ENCODE data around the gene SPATA45.

DNA sequence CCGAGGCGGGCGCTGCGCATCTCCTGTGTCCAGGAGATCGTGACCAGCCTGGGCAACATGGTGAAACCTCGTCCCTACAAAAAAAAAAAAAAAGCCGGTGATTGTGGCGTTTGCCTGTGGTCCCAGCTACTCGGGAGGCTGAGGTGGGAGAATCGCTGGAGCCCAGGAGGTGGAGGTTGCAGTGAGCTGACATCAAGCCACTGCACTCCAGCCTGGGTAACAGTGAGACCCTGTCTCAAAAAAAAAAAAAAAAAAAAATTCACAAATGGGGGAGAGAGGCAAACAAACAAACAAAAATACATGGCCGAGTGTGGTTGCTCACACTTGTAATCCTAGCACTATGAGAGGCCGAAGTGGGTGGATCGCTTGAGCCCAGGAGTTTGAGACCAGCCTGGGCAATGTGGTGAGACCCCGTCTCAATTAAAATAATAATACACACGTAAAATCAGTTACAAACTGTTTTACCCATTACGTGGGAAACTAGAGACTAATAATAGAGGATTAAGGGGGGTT is 55.0 kb downstream of the SPATA45 start:
- TF ChIP-seq, protein P1, sequence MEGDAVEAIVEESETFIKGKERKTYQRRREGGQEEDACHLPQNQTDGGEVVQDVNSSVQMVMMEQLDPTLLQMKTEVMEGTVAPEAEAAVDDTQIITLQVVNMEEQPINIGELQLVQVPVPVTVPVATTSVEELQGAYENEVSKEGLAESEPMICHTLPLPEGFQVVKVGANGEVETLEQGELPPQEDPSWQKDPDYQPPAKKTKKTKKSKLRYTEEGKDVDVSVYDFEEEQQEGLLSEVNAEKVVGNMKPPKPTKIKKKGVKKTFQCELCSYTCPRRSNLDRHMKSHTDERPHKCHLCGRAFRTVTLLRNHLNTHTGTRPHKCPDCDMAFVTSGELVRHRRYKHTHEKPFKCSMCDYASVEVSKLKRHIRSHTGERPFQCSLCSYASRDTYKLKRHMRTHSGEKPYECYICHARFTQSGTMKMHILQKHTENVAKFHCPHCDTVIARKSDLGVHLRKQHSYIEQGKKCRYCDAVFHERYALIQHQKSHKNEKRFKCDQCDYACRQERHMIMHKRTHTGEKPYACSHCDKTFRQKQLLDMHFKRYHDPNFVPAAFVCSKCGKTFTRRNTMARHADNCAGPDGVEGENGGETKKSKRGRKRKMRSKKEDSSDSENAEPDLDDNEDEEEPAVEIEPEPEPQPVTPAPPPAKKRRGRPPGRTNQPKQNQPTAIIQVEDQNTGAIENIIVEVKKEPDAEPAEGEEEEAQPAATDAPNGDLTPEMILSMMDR (IDR thresholded peaks at IDR 0.05) = no peak
- no peak for TF ChIP-seq POLR2A (IDR thresholded peaks at IDR 0.05)

Measured in esophagus squamous epithelium (tissue), 4 donors.